HG03045 (cell line): ENCODE data around the gene OVAAL.

Experiments
- ATAC-seq: cut with Tn5 transposase; IDR thresholded peaks from one replicate; pipeline ENCODE4 v1.9.1; 2021; ENCODE audit warnings: mild to moderate bottlenecking, moderate library complexity; ENCODE audit not compliant: unreplicated experiment

OVAAL gene

DNA sequence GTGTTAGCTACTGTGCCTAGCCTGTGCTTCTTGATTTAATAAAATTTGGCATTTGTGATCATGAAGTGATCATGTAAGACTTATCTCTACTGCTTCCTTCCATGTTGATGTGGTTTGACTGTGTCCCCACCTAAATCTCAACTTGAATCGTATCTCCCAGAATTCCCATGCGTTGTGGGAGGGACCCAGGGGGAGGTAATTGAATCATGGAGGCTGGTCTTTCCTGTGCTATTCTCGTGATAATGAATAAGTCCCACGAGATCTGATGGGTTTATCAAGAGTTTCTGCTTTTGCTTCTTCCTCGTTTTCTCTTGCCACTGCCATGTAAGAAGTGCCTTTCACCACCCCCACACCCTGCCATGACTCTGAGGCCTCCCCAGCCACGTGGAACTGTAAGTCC is at the start of gene OVAAL:
OVAAL (plus strand) TSS at position 301 of the 400 bp plus-strand sequence.
- ATAC-seq: no peak

DNA sequence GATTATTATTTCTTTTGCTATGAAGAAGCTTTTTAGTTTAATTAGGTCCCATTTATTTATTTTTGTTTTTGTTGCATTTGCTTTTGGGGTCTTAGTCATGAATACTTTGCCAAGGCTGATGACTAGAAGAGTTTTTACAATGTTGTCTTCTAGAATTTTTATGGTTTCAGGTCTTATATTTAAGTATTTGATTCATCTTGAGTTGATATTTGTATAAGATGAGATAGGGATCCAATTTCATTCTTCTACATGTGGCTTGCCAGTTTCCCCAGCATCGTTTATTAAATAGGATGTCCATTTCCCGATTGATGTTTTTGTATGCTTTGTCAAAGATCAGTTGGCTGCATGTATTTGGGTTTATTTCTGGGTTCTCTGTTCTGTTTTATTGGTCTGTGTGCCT is 47.9 kb upstream of the OVAAL start:
- no peak for ATAC-seq

DNA sequence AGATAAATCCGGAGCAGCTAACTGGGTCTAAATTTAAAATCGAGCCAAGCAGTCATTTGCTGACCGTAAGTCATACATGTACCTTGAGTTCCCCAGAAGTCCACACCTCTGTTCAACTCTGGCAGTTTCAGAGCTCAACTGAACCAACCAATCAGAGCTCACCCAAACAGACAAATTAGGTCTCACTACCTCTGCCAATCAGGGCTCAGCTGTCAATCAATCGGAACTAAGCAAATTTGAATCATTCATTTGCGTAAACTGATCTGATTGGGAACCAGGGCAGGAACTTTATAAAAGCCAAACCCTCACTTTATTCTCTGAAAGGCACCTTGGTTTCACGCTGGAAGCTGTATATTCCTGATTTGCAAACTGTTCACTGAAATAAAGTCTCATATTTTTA is 45.2 kb upstream of the OVAAL start:
- no peak for ATAC-seq

DNA sequence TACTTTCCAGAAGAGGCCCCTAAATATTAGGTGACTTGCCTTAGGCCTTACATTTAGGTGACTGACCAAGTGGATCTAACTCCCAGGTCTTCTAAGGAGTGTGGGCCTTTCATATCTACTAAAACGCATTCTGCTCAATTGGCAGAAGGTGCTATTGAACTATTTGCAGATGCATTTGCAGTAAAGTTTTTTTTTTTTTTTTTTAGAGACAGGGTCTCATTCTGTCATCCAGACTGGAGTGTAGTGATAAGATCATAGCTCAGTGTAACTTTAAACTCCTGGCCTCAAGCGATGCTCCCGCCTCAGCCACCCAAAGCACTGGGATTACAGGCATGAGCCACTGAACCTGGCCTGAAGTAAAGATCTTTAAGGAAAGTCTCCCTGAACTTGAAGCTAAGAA is 43.4 kb upstream of the OVAAL start:
- no peak for ATAC-seq

DNA sequence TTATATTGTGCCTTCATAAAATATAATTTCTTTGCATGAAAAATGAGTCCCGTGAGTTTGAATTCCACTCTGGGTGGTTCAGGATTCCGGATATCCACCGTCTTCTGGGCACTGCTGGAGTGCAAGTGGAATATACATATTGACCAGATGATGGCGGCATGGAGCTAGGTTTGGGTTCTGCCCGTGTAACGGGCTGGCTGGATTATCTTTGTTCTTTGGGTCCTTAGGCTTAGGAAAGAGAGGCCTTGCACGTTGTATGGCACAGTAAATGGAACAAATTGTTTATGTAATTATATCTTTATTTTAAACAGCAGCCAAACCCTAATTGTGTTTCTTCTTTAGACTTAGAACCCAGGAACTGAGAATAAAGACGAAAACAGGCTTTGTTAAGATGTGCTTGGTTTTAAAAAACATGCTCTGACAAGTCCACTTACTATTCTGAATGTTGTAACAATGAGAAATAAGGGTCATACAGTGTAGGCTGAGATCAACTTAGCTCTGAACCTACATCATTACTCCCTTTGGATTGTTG is 42.8 kb upstream of the OVAAL start:
- peak; percentile 85 for ATAC-seq

DNA sequence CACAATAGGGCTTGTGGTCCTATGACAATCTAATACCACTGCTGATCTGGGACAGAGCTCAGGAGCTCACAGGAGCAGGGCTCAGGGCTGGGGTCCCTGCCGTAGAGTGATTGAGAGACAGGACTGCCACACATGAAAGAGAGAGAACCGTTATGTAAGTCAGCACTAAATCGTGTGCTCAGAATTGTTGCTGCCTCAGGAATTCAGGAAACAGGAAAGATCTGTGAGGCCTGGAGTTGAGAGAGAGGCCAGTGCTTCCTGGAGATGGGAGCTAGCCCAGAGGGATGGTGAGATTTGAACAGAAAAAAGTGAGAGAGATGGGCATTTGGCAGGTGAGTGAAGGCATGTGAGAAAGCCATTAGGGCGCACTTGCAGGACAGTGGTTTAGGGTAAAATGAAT is 38.9 kb upstream of the OVAAL start:
- ATAC-seq: no peak

DNA sequence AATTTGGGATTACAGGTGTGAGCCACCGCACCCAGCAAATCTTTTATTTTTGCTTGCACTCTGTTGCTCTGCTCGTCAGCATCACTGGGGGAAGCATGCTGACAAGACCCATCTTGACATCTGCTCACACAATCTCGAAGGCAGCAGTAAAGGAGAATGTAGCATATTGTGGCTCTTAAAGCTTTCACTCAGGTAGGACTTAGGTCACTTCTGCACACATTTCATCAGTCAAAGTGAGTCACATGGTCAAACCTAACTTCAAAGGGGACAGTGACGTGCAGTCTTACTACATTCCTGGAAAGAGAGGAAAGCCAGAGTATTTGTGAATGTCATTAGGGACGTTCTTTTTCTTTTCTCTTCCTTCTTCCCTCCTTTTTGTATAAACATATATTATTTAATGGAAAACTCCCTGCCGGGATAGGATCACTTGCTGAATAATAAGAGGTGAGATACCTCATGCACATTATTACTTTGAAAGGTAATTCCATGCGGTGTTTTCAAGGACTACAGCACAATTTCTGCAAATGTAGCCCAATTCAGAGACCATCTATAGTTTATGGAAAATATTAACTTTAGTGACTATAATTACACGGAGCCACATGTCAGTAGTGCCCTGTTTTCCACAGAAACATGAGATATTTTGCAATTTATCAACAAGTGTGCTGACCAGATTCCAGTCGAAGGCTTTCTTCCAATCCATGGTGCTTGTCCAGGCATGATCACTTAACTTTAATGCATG is 37.1 kb upstream of the OVAAL start:
- ATAC-seq: no peak

DNA sequence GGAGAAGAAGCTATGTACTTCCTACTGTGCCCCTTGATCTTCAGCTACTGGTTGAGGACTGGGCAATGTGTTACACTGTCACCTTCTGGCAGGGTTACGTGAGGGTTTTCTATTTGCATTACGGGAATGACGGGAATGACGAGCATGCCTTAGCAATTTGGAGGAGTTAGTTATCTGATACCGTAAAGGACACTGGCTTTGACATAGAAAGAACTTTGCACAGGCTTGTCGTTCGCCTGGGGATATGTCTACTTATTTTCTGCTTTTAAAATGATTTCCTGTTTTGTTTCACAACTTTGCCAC is 36.6 kb upstream of the OVAAL start:
- no peak for ATAC-seq

DNA sequence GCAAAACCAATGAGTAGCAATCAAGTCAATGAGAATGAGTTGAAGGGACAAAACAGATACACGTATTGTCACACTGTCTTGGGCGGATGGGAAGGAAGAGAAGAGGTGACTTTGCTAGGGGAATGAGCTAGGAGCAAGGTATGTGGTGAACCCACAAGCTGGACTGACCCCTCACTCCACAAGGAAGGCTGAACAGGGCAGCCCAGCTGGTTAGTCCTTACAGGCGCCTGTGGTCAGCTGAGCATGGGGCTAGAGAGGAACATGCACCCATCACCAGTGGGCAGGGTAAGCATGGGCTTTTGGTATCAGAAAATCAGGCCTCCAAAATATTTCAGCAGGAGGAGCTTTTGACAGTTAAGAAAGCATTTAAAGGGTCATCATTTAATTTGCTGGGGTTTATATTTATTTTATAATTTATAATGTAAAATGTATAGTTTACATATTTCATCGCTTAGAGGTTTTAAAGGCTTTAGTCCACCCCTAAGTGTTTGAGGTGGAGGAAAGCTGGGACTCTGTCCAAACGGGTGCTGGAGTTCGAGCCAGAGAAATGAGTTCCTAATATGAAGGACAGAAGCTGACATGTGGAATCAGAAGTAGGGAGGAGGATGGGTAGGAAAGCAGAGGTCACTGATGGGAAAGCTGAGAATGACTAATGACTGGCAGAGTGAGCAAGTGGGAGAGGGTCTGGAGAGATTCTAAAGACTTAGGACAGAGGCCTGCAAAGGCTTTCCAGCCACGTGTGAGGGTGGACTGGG is 34.4 kb upstream of the OVAAL start:
- no peak for ATAC-seq

DNA sequence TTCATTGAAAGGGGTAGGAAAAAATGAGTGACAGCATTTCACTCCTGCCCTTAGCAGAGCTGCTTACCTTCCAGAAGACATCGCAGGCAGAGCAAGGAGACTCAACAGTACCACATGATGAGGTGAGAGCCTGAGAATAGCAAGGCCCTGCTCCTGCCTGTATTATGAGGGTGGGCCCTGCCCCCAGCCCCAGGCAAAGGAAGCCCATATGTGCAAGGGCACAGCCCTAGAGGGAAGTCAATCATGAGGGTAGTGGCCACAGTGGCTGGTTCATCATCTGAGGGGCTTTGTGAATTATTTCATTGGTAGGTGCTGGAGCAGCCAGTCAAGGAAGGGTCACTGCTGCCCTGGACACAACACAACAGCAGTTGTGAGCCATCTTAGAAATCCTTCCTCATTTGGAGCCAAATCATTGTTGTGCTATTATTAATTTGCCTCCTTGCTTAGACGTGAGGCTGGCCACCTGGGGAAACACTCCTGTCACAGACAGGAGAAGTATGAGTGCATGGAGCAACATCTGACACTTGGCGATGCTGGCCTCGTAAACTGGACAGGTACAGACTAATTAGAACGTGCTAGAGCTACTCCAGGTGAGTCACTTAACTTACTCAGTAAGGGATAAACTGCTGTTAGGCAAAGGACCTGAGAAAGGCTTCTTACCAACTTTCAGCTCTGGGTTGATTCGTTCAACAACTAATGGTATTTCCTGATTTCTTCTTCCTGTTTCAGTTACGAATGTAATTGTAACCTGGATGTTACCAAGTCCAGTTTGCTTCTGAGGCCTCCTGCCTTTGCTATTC is 33.6 kb upstream of the OVAAL start:
- ATAC-seq: no peak

DNA sequence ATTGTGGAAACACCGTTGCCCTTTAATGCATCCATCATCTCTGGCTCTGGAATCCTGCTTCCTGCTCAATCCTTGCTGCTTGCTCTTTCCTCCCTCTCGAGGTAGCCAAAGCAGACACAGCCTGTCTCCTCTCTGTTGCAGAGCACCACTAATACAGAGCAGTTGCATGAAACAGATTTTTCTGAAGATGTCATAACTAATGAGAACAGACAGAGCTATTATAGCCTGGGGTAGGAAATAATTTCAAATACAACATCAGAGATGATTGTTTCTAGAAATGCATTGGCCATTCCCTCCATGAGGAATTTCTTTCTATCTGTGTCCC is 33.1 kb upstream of the OVAAL start:
- no peak for ATAC-seq

DNA sequence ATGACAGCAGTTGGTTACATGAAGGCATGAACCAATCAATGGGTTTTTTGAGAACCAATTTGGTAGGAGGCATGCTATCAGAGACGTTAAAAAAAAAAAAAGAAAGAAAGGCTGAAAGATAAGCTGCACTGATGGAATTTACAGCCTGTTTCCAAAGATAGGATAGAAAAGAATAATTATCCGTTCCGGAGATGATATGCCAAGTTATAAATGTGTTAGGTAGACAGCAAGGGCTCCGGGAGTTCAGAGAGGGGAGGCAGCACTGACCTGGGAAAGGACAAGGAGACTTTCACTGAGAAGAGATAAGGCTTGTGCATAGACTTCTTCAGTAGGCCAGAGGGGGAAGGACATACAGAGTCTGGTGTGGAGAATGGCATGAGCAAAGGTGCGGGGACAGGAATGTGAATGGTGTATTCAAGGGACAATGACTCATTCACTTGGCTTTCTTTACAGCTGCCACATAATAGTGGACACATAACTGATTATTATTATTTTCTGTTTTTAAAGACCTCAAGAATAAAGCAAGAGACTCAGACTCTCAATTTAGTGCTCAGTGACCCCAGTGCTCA is 31.6 kb upstream of the OVAAL start:
- no peak for ATAC-seq

DNA sequence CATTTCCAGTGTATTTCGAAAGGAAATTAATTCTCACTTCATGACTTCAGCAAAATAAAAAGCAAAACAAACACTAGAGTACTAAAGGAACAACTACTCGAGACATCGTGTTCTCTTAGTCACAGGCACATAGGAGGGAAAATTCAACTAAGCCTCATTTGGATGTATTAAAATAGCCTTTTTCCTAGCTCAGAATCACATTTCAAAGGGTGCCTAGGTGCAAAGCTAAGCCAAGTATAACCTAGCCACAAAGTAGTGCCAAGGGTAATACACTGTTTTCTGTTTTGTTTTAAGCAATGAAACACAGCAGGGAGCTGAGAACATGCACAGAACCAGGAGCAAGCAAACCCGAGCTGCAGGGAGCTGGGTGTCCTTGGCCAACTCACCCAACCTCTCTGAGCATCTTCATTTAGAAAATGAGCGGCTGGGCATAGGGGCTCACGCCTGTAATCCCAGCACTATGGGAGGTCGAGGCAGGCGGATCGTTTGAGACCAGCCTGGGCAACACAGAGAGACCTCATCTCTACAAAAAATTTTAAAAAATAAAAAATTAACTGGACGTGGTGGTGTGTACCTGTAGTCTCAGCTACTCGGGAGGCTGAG is 29.8 kb upstream of the OVAAL start:
- ATAC-seq: no peak

DNA sequence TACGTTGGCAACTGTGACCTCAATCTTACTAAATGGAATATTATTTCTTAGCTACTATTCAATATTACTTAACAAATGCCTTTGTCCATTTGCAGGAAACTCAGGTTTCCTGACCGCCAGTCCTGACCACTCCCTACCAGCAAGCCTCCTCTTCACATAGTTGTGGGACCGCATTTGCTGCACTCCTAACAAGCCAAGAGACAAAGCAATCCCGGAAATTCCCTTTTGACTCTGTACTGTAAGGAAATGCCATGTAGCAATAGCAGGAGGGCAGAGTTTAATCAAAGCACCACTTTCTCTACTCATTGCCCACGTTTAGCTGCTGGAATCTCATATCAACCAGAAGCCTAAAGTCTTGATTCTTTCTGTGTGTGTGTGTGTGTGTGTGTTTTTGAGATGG is 28.3 kb upstream of the OVAAL start:
- no peak for ATAC-seq

DNA sequence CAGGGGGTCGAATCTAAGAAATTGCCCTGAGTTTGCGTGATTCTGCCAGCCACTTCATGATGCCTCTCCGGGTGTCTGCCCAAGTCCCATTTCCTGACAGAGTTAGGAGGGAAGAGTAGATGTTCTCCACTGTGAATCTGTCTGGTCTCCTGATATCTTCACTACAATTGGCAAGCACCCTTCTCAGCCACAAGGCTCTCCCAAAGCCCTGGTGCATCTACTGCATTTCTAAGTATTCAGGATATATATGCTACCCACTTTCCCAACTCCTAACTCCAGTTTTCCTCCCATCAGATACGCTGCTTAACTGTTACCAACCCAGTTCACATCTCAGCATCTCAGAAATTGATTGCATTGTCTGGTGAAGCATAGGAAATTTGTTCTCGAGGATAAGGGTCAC is 25.9 kb upstream of the OVAAL start:
- ATAC-seq: no peak

DNA sequence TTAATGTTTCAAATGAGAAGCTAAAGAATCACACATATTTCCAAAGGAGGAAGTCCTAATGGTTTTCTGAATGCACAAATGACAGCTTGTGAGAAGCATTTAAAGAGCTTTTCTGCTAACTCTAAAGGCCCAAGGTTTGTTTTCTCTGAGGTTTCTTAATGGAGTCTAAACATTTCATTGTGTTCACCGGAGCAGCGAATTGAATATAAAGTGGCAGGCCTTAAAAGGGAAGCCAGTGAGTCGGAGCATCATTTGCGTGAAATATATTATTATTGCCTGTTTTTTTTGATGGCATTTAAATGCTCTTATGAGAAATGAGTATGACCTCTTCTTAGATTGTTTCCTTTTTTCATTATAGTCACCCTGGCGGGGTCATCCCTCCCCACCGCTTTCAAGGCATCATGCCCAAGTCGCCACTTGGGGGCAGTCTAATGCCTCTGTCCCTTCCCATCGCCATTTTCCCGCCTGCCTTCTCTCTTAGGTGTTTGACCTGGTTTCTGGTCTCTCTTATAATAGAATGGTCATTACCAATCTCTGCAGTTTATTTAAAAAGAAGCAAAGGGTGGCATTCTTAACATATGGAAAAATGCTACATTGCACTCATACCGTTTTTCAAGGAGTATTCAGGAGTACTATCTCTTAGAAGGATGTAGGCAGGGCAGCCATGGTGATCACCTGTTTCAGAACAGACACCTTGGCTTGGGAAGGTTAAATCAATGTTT is 25.3 kb upstream of the OVAAL start:
- ATAC-seq: peak; percentile 60

DNA sequence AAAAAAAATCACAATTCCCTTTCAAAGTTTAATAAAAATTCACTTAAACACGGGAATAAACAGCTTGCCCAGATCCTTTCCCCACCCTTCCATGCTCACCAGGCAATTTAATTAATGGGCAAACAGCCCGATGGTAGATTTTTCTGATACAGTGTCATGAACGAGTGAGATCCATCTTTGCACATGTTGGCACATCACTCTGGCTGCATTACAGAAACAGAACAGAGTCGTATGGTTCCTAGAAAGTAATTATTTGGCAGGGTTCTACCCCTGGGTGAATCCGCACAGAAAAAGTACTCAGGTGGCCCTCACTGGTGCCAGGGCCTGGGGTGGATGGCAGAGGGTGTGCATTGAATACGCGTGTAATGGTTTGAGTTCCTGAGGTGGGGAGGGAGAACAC is 24.6 kb upstream of the OVAAL start:
- ATAC-seq: no peak

DNA sequence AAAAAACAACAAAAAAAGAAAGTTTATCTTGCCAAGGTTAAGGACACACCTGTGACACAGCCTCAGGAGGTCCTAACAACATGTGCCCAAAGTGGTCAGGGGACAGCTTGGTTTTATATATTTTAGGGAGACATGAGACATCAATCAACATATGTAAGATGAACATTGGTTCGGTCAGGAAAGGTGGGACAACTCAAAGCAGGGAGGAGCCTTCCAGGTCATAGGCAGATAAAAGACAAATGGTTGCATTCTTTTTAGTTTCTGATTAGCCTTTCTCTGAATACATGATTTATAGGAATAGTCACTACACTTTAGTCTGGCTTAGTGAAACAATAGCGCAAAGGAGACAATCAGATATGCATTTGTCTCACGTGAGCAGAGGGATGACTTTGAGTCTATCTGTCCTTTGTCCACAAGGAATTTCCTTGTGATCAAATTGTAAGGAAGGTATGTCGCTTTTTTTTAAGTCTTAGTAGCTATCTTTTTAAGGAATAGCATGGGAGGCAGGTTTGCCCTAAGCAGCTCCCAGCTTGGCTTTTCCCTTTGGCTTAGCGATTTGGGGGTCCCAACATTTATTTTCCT is 23.3 kb upstream of the OVAAL start:
- no peak for ATAC-seq

DNA sequence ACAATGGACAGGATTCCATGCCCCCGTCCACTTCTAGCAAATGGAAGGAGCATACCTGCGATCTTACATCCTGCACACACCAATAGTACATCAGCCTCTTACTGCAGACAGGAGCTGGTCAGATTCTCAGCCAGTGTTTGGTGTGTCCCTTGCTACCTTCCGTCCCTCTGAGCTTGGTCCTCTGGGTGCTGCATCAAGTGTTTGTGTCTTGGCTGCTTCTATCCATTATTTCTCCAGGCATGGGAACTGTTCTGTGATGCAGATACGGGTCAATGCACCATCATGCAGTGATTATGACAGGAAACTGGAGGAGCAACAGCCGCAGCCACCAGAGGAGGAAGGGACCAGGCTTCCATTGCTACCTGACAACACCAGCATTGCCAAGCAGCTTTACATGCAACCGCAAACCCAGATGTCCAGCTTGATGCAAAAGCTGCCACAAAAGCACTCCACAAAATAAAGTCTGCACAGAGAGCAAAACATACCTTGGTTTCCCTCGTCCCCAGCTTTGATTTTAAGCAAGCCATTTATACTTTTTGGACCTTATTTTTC is 21.9 kb upstream of the OVAAL start:
- no peak for ATAC-seq

DNA sequence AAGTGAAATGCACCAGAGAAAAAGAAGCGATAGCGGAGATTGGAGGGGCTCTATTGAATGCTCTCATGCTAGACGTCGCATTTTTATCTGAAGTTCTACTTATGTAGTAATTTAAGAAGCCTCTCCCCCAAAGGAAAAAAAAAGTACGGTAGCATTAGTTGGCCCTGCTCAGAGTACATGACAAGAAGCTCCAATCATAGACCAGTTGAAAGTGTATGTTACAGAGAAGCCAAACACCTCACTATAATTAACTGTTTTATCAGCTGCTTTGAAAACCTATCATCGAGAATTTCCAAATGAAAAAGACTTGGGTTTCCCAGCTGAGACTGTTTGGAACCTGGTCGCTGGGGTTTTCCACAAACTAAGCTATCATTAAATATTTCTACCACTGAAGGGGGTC is 19.6 kb upstream of the OVAAL start:
- no peak for ATAC-seq
